ENCODE data around the gene NCBP3.

Gene NCBP3

GRCh38 chr17:3845621-3846436 lies at the start of gene NCBP3:
TSS of gene NCBP3 (minus strand) at chr17:3846246. CDS start at chr17:3846223, 23 bp downstream.
- peak; percentile 76 to 92 (median 87) for DNase-seq (ENCODE audit: low read depth in 3 of 3, low spot score in 1 of 3)

DNA sequence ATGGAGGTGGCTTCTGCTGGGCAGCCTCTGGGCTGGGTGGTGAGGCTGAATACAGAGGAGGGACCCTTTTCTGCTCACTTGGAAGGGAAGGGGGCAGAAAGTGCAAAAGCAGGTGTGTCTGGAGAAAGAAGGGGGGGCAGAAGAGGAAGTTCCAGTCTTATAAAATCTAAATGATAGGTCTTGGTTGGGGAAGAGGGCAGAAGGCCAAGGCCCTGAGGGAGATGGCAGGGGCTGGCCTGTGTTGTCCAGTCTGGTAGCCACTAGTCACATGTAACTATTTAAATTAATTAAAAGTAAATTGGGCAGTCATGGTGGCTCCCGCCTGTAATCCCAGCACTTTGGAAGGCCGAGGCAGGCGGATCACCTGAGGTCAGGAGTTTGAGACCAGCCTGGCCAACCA lies 49.3 kb upstream of the NCBP3 start:
- DNase-seq (ENCODE audit: low read depth in 3 of 3, low spot score in 1 of 3): no peak

DNA sequence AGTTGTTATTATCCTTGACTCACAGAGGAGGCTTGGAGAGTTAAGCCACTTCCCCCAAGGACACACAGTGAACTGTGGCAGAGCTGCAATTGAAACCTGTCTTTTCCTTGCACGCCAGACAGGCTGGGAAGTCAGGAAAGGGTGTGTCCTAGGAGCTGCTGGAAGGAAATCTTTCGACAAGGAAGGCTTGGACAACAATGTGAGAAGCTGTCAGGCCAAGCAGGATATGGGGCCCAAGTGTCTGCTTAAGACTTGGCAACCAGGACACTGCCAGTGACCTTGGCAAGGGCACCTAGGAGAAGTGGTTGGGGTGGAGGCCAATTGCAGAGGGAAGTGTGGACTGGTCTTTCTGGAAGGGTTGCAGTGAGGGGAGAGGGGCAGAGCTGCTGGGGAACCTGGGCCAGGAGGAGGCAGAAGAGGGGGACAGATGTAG lies 48.9 kb upstream of the NCBP3 start:
- no peak for DNase-seq (ENCODE audit: low read depth in 3 of 3, low spot score in 1 of 3)

DNA sequence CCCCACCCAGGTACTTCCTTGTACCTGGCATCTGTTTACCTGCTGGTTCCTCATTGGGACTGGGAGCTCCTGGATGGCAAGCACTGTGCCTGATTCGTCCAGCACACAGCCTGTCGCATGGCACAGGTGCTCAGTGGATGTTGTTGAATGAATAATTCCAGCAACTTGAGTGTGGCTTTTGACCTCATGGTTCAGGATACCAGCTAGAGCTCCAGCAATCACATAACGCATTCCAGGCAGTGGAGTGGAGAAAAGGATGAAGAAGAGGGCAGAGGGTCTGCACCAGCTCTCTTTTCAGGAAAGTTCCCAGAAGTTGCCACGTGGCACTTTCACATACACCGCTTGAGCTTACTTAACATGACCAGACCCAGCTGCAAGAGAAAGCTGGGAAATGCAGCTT lies 48.1 kb upstream of the NCBP3 start:
- DNase-seq (ENCODE audit: low read depth in 3 of 3, low spot score in 1 of 3): no peak

GRCh38 chr17:3893720-3894116 lies 47.7 kb upstream of the NCBP3 start:
- DNase-seq (ENCODE audit: low read depth in 3 of 3, low spot score in 1 of 3): no peak

DNA sequence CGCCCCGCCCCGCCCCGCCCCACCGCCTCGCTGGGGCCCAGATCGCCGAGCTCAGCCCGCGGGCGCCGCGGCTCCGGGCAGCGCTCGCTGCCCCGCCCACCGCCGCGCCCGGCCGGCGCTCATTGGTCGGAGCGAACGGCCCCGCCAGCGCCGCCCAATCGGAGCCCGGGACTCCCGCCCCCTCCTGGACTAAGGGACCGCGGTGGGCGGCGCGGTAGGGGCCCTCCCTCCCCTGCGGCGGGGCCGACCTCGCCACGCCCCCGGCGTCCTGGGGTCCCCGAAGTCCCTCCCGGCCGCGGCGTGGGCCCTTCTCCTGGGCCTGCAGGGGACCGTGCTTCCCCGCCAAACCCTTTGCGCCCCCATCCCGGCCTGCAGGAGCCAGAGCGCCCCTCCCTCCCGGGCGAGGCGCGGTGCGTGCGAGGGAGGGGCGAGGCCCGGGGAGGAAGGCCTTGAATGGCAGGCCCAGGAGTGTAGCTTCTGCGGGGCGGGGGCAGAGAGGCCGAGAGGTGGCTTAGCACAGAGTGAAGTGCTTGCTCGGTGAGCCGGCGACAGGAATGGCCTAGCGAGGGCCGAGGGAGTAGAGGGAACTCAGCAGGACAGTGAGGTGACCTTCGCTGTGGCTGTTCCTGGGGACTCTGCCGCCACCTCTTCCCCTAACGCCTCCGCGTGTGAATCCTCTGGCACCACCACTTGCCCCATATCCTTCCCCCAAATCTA lies 47.1 kb upstream of the NCBP3 start, which contains the start of gene CAMKK1:
CAMKK1 (minus strand) TSS at position 51 of the 717 bp plus-strand sequence. CDS start 7,366 bp downstream, outside the sequence.
- peak; percentile 62 to 79 (median 74) for DNase-seq (ENCODE audit: low read depth in 3 of 3, low spot score in 1 of 3)

- peak; percentile 32 to 53 (median 45) for DNase-seq (ENCODE audit: low read depth in 3 of 3, low spot score in 1 of 3)
Measured at GRCh38 chr17:3892095-3892998, 46.3 kb upstream of the NCBP3 start.

- no peak for DNase-seq (ENCODE audit: low read depth in 3 of 3, low spot score in 1 of 3)
Measured at GRCh38 chr17:3891626-3892094, 45.6 kb upstream of the NCBP3 start.

DNA sequence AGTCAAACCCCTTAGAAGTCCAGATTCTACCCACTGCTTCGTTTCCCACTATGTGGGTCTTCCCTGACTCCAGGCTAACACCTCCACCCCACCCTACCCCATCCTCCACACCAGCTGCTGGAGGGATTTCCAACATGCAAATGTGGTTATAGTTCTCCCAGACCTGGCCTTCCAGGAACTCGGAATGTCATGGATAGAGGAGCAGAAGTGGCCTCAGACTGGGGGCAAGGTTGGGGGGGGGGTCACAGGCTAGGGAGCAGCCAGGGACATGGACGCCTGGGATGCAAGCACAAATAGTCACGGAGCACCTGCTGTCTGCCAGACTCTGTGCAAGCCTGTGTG lies 44.8 kb upstream of the NCBP3 start:
- DNase-seq (ENCODE audit: low read depth in 3 of 3, low spot score in 1 of 3): no peak

DNA sequence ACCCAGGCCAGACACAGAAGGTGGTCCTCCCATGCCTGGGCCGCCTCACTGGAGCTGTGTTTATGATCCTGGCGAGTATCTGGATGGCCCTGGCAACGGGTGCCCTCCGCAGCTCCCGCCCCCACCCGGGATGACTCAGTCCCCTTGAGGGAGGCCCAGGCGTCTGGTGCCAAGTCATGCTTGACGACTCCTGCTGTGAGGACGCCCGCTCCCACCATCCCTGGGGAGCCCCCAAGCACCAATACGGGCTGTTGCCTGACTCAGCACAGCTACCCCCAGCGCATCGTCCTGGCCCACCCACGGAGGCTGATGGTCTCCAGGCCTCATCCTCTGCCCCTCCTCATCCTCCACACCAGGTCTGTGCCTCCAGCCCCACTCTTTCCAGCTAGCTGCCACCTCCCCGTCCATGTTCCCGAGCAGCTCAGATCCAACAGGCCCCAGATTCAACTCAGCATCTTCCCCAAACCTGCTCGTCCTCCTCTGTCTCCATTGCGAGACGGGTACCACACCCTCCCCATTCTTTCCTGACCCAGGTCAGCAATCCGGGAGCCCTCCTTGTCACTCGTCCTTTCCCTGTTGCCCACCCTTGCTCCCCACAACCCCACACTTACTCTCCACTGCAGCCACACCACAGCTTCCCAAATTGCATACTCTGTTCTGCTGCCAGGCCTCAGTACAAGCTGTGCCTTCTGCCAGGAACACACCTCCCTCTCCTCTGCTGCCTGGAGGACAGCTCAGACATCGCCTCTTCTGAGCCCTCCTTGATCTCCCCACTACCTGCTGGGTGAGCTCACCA lies 44.2 kb upstream of the NCBP3 start:
- peak in 1 of 3 donors; percentile 16 for DNase-seq (ENCODE audit: low read depth in 3 of 3, low spot score in 1 of 3)

DNA sequence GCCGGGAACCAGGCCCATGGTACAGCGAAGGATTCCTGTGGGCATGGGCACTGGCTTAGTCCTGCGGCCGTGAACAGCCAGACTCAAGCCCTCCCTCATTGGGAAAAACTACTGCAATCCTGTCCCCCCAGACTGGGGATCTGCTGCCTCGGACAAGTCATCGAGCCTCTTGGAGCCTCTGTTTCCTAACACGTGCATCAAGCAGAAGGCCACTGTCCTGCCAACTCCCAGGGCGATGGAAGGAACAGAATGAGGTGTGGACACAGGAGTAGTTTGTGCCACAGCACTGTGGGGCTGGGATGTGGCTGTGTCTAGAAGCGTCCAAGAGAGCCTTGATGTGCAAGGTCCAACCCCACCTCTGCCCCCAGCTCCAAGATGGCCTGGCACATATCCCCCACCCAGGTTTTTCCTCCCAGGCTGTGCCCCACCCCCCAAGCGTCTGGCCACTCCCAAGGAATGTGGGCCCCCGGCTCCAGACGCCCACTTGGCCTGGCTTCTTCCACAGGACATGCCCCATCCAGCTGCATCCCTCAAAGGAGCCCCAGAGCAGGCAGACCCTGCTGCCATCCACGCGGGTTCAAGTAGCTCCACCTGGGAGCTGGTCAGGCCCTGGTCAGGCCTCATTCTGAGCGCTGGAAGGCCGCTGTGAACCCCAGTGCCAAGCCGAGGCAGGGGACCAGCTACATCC lies 43.4 kb upstream of the NCBP3 start:
- no peak for DNase-seq (ENCODE audit: low read depth in 3 of 3, low spot score in 1 of 3)

DNA sequence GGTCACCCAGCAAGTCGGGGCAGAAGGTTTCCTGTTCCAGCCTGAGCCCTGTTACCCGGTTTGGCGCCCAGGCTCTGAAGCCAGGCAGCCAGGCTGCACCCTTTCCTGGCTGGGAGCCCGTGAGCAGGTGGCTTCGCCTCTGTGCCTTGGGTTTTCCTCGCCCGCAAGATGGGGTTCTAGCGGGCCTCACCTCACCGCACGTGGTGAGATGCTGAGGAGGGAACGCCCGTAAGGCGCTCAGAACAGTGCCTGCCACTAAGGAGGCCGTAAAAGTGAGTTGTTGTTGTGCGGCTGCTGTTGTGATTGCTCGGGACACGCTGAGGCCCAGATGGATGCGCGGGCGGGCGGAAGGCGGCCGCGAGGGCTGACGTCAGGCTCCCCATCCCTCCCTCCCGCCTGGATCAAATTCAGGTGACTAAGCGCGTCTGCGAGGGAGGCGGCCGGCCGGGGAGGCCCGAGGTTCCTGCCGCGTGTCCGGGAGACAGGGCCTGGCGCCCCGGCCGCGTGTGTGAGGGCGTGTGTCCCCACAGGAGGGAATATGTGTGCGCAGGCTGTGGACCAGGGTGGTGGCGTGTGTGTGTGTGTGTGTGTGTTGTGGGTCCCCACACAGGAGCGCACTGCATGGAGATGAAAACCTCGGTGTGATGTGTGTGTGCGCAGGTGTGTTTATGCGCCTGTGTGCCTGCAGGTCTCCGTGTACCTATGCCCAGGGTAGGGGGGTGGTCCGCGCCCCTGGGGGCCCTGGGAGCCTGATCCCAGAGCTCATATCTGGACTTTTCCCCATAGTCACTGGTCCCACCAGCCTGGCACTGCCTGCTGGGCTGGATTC lies 42.5 kb upstream of the NCBP3 start:
- DNase-seq (ENCODE audit: low read depth in 3 of 3, low spot score in 1 of 3): no peak

DNA sequence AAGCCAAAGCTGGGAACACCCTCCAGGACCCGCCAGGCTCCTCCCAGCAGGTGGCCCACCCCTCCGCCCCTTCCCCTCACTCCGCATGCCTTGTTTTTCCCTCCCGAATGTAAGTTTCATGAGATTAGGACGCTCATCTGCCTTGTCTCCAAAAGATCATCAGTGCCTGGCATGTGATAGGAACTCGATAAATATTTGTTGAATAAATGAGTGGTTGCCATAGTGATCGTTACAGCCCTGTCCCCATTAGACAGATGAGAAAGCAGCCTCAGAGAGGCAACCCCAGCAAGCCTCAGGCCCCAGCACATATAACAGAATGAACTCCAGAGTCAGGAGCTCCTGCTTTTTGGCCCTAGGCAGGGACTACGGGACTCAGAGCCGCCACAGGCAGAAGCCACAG lies 41.8 kb upstream of the NCBP3 start:
- no peak for DNase-seq (ENCODE audit: low read depth in 3 of 3, low spot score in 1 of 3)

- DNase-seq (ENCODE audit: low read depth in 3 of 3, low spot score in 1 of 3): no peak
Measured at GRCh38 chr17:3887394-3887793, 41.3 kb upstream of the NCBP3 start.

- no peak for DNase-seq (ENCODE audit: low read depth in 3 of 3, low spot score in 1 of 3)
Measured at GRCh38 chr17:3886776-3887175, 40.7 kb upstream of the NCBP3 start.

GRCh38 chr17:3885970-3886369 lies 39.9 kb upstream of the NCBP3 start:
- DNase-seq (ENCODE audit: low read depth in 3 of 3, low spot score in 1 of 3): no peak

- DNase-seq (ENCODE audit: low read depth in 3 of 3, low spot score in 1 of 3): no peak
Measured at GRCh38 chr17:3885271-3885670, 39.2 kb upstream of the NCBP3 start.

GRCh38 chr17:3884188-3884587 lies 38.1 kb upstream of the NCBP3 start:
- DNase-seq (ENCODE audit: low read depth in 3 of 3, low spot score in 1 of 3): no peak

- DNase-seq (ENCODE audit: low read depth in 3 of 3, low spot score in 1 of 3): no peak
Measured at GRCh38 chr17:3882276-3882675, 36.2 kb upstream of the NCBP3 start.
